GM12878 (cell line): ENCODE measurements around the gene PAN3. TPM values are rescaled to one million over a fixed set of nuclear protein-coding genes. Genes with fewer than 3 reads are reported as not detected.

Source experiments
- ATAC-seq: fragments of 200-7000 bp; cut with Tn5 transposase; 3 replicates; pipeline ENCODE4 v1.9.1; 2020; ENCODE audit warnings: mild to moderate bottlenecking, moderate library complexity
- BruUV-seq: library from RNA; stranded (reverse); fragments of 400-500 nt; replicated peaks from 2 replicates; lab custom pipeline; 2021; lab: Mats Ljungman, UMichigan
- CTCF ChIA-PET: fragments of 300-600 bp; sonication (Branson Sonifier 250); formaldehyde crosslinking; extraction: SDS; loops from one replicate; lab custom pipeline; 2021; ENCODE audit warnings: inconsistent platforms; lab: Yijun Ruan, JAX
- POLR2A ChIA-PET: fragments of 350-600 bp; formaldehyde crosslinking; extraction: SDS; loops from one replicate; lab custom pipeline; 2021; ENCODE audit warnings: inconsistent platforms; lab: Charles Lee
- RAD21 ChIA-PET: fragments of 300-600 bp; sonication (Branson Sonifier 250); formaldehyde crosslinking; loops from one replicate; lab custom pipeline; 2023; ENCODE audit warnings: antibody characterized with exemption; ENCODE audit not compliant: unreplicated experiment; lab: Charles Lee
- SMC1A ChIA-PET: fragments of 300-600 bp; sonication (Branson Sonifier 250); formaldehyde crosslinking; loops from one replicate; lab custom pipeline; 2023; ENCODE audit not compliant: unreplicated experiment, uncharacterized antibody; lab: Charles Lee
- DNase-seq: peaks from one replicate; pipeline ENCODE4 v3.0.0-alpha.2; 2011; ENCODE audit warnings: low read depth, low spot score
- FAIRE-seq: peaks from 3 replicates; lab custom pipeline; 2011; peaks lifted over from hg19 to GRCh38; lab: Jason Lieb, UNC
- H2AFZ ChIP-seq: 2 replicates; pipeline ENCODE4 v1.6.0; 2011; ENCODE audit warnings: low read depth, low read length, control low read depth; ENCODE audit not compliant: control insufficient read depth
- H3K27ac ChIP-seq: 2 replicates; pipeline ENCODE4 v1.5.1; 2011; ENCODE audit warnings: control low read depth; ENCODE audit not compliant: control insufficient read depth, insufficient read depth
- H3K27me3 ChIP-seq, 2 experiments: replicated peaks in 1 of 2; 2 replicates each; pipeline versions ENCODE4 v1.6.0 to v1.6.1; 2011; ENCODE audit warnings: low read length in 1 of 2; ENCODE audit not compliant: control insufficient read depth in 2 of 2, insufficient read depth in 2 of 2
- H3K36me3 ChIP-seq, 2 experiments: 2 replicates each; pipeline ENCODE4 v1.5.1; 2011; ENCODE audit warnings: low read length in 1 of 2; ENCODE audit not compliant: control insufficient read depth in 2 of 2, insufficient read depth in 2 of 2
- H3K4me1 ChIP-seq: 2 replicates; pipeline ENCODE4 v1.6.1; 2011; ENCODE audit warnings: mild to moderate bottlenecking, low read length, moderate library complexity, mixed read lengths; ENCODE audit not compliant: control insufficient read depth, insufficient read depth
- H3K4me2 ChIP-seq: 2 replicates; pipeline ENCODE4 v1.6.0; 2011; ENCODE audit warnings: control low read depth; ENCODE audit not compliant: control insufficient read depth, insufficient read depth
- H3K4me3 ChIP-seq: fragments of 200-600 bp; sonication (generic); 2 replicates; pipeline ENCODE4 v1.5.1; 2016
- H3K79me2 ChIP-seq: 2 replicates; pipeline ENCODE4 v1.6.0; 2011; ENCODE audit warnings: low read length; ENCODE audit not compliant: control insufficient read depth, insufficient read depth
- H3K9ac ChIP-seq: 2 replicates; pipeline ENCODE4 v1.8.0; 2011; ENCODE audit warnings: low read length, control low read depth, mixed read lengths; ENCODE audit not compliant: control insufficient read depth, insufficient read depth
- H3K9me3 ChIP-seq: replicated peaks from 3 replicates; pipeline ENCODE4 v1.5.1; 2011; ENCODE audit warnings: mild to moderate bottlenecking, low read length; ENCODE audit not compliant: control insufficient read depth, insufficient read depth
- H4K20me1 ChIP-seq: 2 replicates; pipeline ENCODE4 v1.6.0; 2011; ENCODE audit not compliant: control insufficient read depth, insufficient read depth
- BCLAF1 ChIP-seq: fragments of 450-650 bp; IDR thresholded peaks from 2 replicates; pipeline ENCODE4 v1.6.1; 2017; ENCODE audit warnings: antibody characterized with exemption, mild to moderate bottlenecking, moderate library complexity
- BRCA1 ChIP-seq: IDR thresholded peaks from 2 replicates; pipeline ENCODE4 v1.6.1; 2011; ENCODE audit warnings: low read depth, low read length, improper control_type of control experiment
- ETV6 ChIP-seq, 2 experiments: fragments of 450-650 bp in 1 of 2; IDR thresholded peaks in 1 of 2; conservative IDR thresholded peaks in 1 of 2; 2 replicates each; pipeline ENCODE4 v1.6.1; 2014; ENCODE audit warnings: antibody characterized with exemption in 1 of 2, borderline replicate concordance in 1 of 2, low read depth in 1 of 2, mild to moderate bottlenecking in 1 of 2, moderate library complexity in 1 of 2
- FOXM1 ChIP-seq: IDR thresholded peaks from 2 replicates; pipeline ENCODE4 v1.6.1; 2012; ENCODE audit warnings: low read depth, mild to moderate bottlenecking, inconsistent platforms, low read length, moderate library complexity
- HCFC1 ChIP-seq: fragments of 150-350 bp; IDR thresholded peaks from 2 replicates; pipeline ENCODE4 v1.6.1; 2014; ENCODE audit warnings: low read length
- KAT2A ChIP-seq: conservative IDR thresholded peaks from 2 replicates; pipeline ENCODE4 v1.6.1; 2011; ENCODE audit warnings: low read depth, low read length; ENCODE audit not compliant: control insufficient read depth
- NFXL1 ChIP-seq: fragments of 450-650 bp; IDR thresholded peaks from 2 replicates; pipeline ENCODE4 v1.6.1; 2017; ENCODE audit warnings: antibody characterized with exemption, mild to moderate bottlenecking, borderline replicate concordance
- PAX8 ChIP-seq: fragments of 450-650 bp; IDR thresholded peaks from 2 replicates; pipeline ENCODE4 v1.6.1; 2017; ENCODE audit warnings: mild to moderate bottlenecking, moderate library complexity
- RB1 ChIP-seq: fragments of 450-650 bp; formaldehyde crosslinking; IDR thresholded peaks from 2 replicates; pipeline ENCODE4 v1.6.1; 2017; ENCODE audit warnings: mild to moderate bottlenecking, borderline replicate concordance
- SUZ12 ChIP-seq: fragments of 200-600 bp; sonication (generic); IDR thresholded peaks from one replicate; pipeline ENCODE4 v1.6.1; 2018; ENCODE audit warnings: antibody characterized with exemption, mild to moderate bottlenecking; ENCODE audit not compliant: unreplicated experiment
- TCF3 ChIP-seq: IDR thresholded peaks from 2 replicates; pipeline ENCODE4 v1.6.1; 2012; ENCODE audit warnings: low read depth, mild to moderate bottlenecking, low read length, borderline replicate concordance; ENCODE audit not compliant: insufficient read depth
- YBX1 ChIP-seq: fragments of 450-650 bp; IDR thresholded peaks from 2 replicates; pipeline ENCODE4 v1.6.1; 2016; ENCODE audit warnings: antibody characterized with exemption
- ZBTB40 ChIP-seq: fragments of 450-650 bp; IDR thresholded peaks from 2 replicates; pipeline ENCODE4 v1.6.1; 2016; ENCODE audit warnings: mild to moderate bottlenecking, moderate library complexity, borderline replicate concordance
- ZNF274 ChIP-seq: IDR thresholded peaks from one replicate; pipeline ENCODE4 v1.8.0; 2011; ENCODE audit not compliant: insufficient read length, insufficient read depth
- ZNF622 ChIP-seq: fragments of 450-650 bp; IDR thresholded peaks from 2 replicates; pipeline ENCODE4 v1.6.1; 2017; ENCODE audit warnings: mild to moderate bottlenecking, inconsistent platforms
- WGBS: methylation state at CpG from one replicate; pipeline ENCODE4 v1.1.6; 2016; ENCODE audit warnings: low lambda C conversion rate; ENCODE audit not compliant: insufficient replicate concordance, insufficient coverage; ENCODE audit errors: missing lambda C conversion rate; 5-methylcytosine and 5-hydroxymethylcytosine counted together
- in situ Hi-C: fragments of 300-500 bp; cut with MboI; formaldehyde crosslinking; loops from 9 replicates; pipeline ENCODE4 v1.14.3; 2018; ENCODE audit warnings: mixed read lengths
- intact Hi-C: fragments of 100-400 bp; cut with micrococcal nuclease; formaldehyde crosslinking; loops from one replicate; pipeline ENCODE4 v1.14.2; 2022; ENCODE audit not compliant: unreplicated experiment
- polyA plus RNA-seq, 11 experiments: library from polyadenylated mRNA; depleted of rRNA in 4 of 11; unstranded in 6 of 11; stranded (reverse) in 5 of 11; fragments of >200 nt; fragmentation: Nextera tagmentation in 4 of 11; fragmentation: Illumina TruSeq in 1 of 11; extraction: Ambion mirVana in 4 of 11; extraction: Trizol in 1 of 11; gene quantifications; 1 replicate in 1 of 11; 2 replicates in 10 of 11; pipeline versions ENCODE4 v1.2.1 to v1.2.3, GENCODE V29; 2011 to 2016; ENCODE audit warnings: inconsistent platforms in 2 of 11, missing spikeins in 2 of 11, low read depth in 1 of 11
- total RNA-seq, 4 experiments: library from RNA; depleted of rRNA in 3 of 4; stranded (reverse); fragments of >200 nt in 3 of 4; fragmentation: Illumina TruSeq in 1 of 4; extraction: Trizol in 1 of 4; gene quantifications; 2 replicates each; pipeline versions ENCODE4 v1.2.1 to v1.2.3, GENCODE V29; 2013 to 2021
- TF ChIP-seq, protein P1 (sequence below): fragments of 450-650 bp; IDR thresholded peaks from 2 replicates; pipeline ENCODE4 v1.6.1; 2018; ENCODE audit warnings: borderline replicate concordance, mild to moderate bottlenecking; ENCODE audit not compliant: partially characterized antibody

Gene PAN3
- total and polyA plus RNA-seq, 10 of the 15 experiments (the other 5 are each of a cell fraction or from before 2014, with no cell fraction given) = 13.0 to 33.3 (median 19.9) TPM

- Histone ChIP-seq H3K36me3 (no peaks in the 10 kb centered on the region), H2AFZ (no peak overlapping the region), H3K9ac (no peak overlapping the region), H3K4me2 (no peak overlapping the region), H3K27ac (no peak overlapping the region), H3K4me1 (no peaks in the 10 kb centered on the region), H3K9me3 (no peaks in the 10 kb centered on the region), H3K4me3 (no peak overlapping the region), H4K20me1 (no peaks in the 10 kb centered on the region), H3K79me2 (no peaks in the 10 kb centered on the region), H3K27me3 (no peaks in the 10 kb centered on the region)
- ATAC-seq (no peak), DNase-seq (no peak), FAIRE-seq (no peak)
- TF ChIP-seq ZNF622 (no peak), SUZ12 (no peak), NFXL1 (no peak), BRCA1 (no peak), RB1 (no peak), ZNF274 (no peak), HCFC1 (no peak), FOXM1 (no peak), TCF3 (no peak), BCLAF1 (no peak), YBX1 (no peak), PAX8 (no peak), ZBTB40 (no peak), ETV6 (conservative IDR thresholded peaks at IDR 0.05 in 1 of 2, IDR thresholded peaks at IDR 0.05 in 1 of 2; ENCODE audit: borderline replicate concordance in 1 of 2, low read depth in 1 of 2) (no peak), KAT2A (no peak)
- TF ChIP-seq, protein P1, sequence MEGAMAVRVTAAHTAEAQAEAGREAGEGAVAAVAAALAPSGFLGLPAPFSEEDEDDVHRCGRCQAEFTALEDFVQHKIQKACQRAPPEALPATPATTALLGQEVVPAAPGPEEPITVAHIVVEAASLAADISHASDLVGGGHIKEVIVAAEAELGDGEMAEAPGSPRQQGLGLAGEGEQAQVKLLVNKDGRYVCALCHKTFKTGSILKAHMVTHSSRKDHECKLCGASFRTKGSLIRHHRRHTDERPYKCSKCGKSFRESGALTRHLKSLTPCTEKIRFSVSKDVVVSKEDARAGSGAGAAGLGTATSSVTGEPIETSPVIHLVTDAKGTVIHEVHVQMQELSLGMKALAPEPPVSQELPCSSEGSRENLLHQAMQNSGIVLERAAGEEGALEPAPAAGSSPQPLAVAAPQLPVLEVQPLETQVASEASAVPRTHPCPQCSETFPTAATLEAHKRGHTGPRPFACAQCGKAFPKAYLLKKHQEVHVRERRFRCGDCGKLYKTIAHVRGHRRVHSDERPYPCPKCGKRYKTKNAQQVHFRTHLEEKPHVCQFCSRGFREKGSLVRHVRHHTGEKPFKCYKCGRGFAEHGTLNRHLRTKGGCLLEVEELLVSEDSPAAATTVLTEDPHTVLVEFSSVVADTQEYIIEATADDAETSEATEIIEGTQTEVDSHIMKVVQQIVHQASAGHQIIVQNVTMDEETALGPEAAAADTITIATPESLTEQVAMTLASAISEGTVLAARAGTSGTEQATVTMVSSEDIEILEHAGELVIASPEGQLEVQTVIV = no peak
- CTCF ChIA-PET = no interaction called here
- RAD21 ChIA-PET = no interaction called here
- BruUV-seq = no TSS peak
- intact Hi-C loops (no loop called here), in situ Hi-C loops (loop anchor here (25.0 kb wide), 1 partner anchor 1043 kb away; no protein-coding TSS in a partner anchor)
- SMC1A ChIA-PET = interaction anchor here (1.3 kb wide), 1 partner anchor 318 kb away, joined by 3 read pairs; no protein-coding TSS in a partner anchor
- POLR2A ChIA-PET = no interaction called here
- 80% methylated on average over 5 of the region's 5 CpGs for WGBS
Observed at GRCh38 chr13:28319528-28319927, 181.2 kb downstream of the PAN3 start.
